Measurements from ENCODE around the gene INS.
A peak's percentile ranks its signal among the peaks of the same experiment; 100 is the strongest.
"Not testable (repeated sequence)": the region's sequence is repeated elsewhere in the genome, so short reads cannot be mapped to it uniquely, and the experiment has no call there.

INS gene

DNA sequence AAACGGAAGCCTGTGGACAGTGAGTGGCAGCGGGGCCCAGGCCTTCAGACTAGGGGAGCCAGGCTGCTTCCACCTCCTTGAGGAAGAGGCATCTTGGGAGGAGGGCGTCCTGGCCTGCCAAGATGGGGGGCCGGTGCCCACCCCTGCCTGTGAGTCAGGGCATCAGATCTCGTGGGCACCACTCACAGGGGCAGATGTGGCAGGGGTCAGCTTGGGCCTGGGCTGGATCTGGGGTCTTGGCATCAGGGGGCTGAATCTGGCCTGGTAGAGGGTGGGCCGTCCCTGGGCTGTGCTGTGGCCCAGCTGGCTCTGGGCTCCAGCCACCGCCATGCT is 34.7 kb upstream of the INS start:
- Histone ChIP-seq H3K9me3 (replicated peaks in 1 of 2; ENCODE audit: control insufficient read depth in 2 of 2, insufficient read depth in 1 of 2, low read depth in 1 of 2, low read length in 2 of 2) (no peaks in the 10 kb centered on the region), H3K27me3 (ENCODE audit: control insufficient read depth in 3 of 3, insufficient read depth in 3 of 3, low read depth in 1 of 3, low read length in 3 of 3) (peaks cover 0 to 12% (median 0%) of the 10 kb centered on the region in 3 experiments)
- no CpG with 5 or more reads among the region's 7 CpGs for WGBS, 2 donors (ENCODE audit: extremely low coverage in 2 of 2, insufficient read length in 2 of 2, insufficient replicate concordance in 1 of 2)

DNA sequence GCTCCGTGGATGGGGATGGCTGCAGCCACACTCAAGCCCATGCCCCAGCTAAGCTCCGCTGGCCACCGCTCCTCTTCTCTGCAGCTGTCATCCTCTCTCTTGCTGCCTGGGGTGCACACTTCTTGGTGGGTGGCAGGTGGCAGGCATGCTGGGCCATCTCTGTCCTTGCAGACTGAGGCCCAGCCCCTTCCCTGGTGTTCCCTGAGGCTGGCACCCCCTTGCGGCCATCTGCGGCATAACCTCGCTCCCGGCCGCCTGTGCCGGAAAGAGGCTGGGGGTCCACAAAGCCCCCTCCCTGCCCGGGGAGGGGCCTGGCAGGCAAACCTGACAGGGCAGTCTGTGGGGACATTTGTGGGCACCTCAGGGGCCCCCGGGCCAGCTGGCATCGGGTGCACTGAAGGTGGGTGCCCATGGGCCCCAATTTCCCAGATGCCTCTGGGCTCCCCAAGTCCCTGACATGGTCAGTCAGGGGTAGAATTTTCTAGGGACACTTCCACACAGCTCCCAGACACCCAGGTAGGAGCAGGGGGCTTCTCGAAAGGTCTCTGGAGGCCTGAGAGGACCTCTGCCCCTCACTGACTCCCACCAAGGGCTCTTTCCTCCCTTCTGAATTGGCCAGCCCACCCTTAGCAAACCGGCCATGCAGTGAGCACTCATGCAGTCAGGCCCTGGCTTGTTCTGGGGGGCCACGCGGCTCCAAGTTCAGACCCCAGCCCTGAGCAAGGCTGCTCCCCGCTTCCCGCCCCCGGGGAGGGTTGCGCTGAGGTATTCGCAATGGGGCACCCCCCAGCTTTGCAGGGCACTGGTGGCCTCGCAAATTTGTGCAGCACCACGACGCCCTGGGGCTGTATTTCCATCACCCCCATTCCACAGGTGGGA is 34.1 kb upstream of the INS start:
- Histone ChIP-seq H2AFZ (ENCODE audit: low read length) (peak overlapping the region; percentile 77), H3K4me3 (ENCODE audit: low read length in 2 of 2) (no peak overlapping the region), H3K4ac (ENCODE audit: low read length) (no peak overlapping the region), H3K27ac (replicated peaks; ENCODE audit: low read length) (no peak overlapping the region), H3K14ac (ENCODE audit: low read length) (peak overlapping the region; percentile 1), H2BK15ac (ENCODE audit: low read length) (peak overlapping the region; percentile 65), H3K36me3 (replicated peaks in 1 of 2; ENCODE audit: control insufficient read depth in 2 of 2, insufficient read depth in 2 of 2, low read length in 2 of 2) (no peaks in the 10 kb centered on the region), H2BK12ac (ENCODE audit: low read length) (peak overlapping the region; percentile 77), H2BK5ac (ENCODE audit: low read length) (peak overlapping the region; percentile 19), H4K91ac (ENCODE audit: low read depth, low read length, poor library complexity) (peak overlapping the region; percentile 97), H3K4me2 (ENCODE audit: insufficient read depth, low read length, poor library complexity, severe bottlenecking) (no peak overlapping the region), H2BK120ac (ENCODE audit: low read depth, low read length) (peak overlapping the region; percentile 24), H3K9me3 (replicated peaks in 1 of 2; ENCODE audit: control insufficient read depth in 2 of 2, insufficient read depth in 1 of 2, low read depth in 1 of 2, low read length in 2 of 2) (no peaks in the 10 kb centered on the region), H2AK5ac (ENCODE audit: low read depth, low read length) (peak overlapping the region; percentile 90), H3K27me3 (ENCODE audit: control insufficient read depth in 3 of 3, insufficient read depth in 3 of 3, low read depth in 1 of 3, low read length in 3 of 3) (peaks cover 0 to 14% (median 0%) of the 10 kb centered on the region in 3 experiments), H3K23ac (ENCODE audit: low read depth, low read length, poor library complexity) (peak overlapping the region; percentile 67), H4K8ac (ENCODE audit: low read depth, low read length) (peak overlapping the region; percentile 95), H3K79me1 (ENCODE audit: low read depth, low read length) (peaks cover 4% of the 10 kb centered on the region), H3K4me1 (ENCODE audit: control insufficient read depth in 2 of 2, insufficient read depth in 1 of 2, low read depth in 1 of 2, low read length in 2 of 2) (peaks cover 11 to 19% of the 10 kb centered on the region in 2 donors), H3K9ac (ENCODE audit: low read depth, low read length, poor library complexity) (no peak overlapping the region), H3K18ac (ENCODE audit: low read length) (peak overlapping the region; percentile 88)
- peak; percentile 71 for DNase-seq (ENCODE audit: low spot score)
- WGBS, 2 donors (ENCODE audit: extremely low coverage in 2 of 2, insufficient read length in 2 of 2, insufficient replicate concordance in 1 of 2), result no CpG with 5 or more reads among the region's 24 CpGs

More for the DNA sequence above, 34.7 kb upstream of the INS start:
- H3K4me3 ChIP-seq (ENCODE audit: low read length in 2 of 2), result no peak overlapping the region
- peak overlapping the region; percentile 78 for H3K18ac ChIP-seq (ENCODE audit: low read length)
- peak overlapping the region; percentile 1 for H3K14ac ChIP-seq (ENCODE audit: low read length)
- peaks cover 4% of the 10 kb centered on the region for H3K79me1 ChIP-seq (ENCODE audit: low read depth, low read length)
- peaks cover 6 to 14% of the 10 kb centered on the region in 2 donors for H3K4me1 ChIP-seq (ENCODE audit: control insufficient read depth in 2 of 2, insufficient read depth in 1 of 2, low read depth in 1 of 2, low read length in 2 of 2)
- H2BK120ac ChIP-seq (ENCODE audit: low read depth, low read length), result peak overlapping the region; percentile 24
- H3K4ac ChIP-seq (ENCODE audit: low read length), result no peak overlapping the region
- peak overlapping the region; percentile 65 for H2BK15ac ChIP-seq (ENCODE audit: low read length)
- no peak overlapping the region for H4K8ac ChIP-seq (ENCODE audit: low read depth, low read length)
- peak overlapping the region; percentile 59 for H2AK5ac ChIP-seq (ENCODE audit: low read depth, low read length)
- H3K23ac ChIP-seq (ENCODE audit: low read depth, low read length, poor library complexity), result peak overlapping the region; percentile 67
- H3K9ac ChIP-seq (ENCODE audit: low read depth, low read length, poor library complexity), result peak overlapping the region; percentile 50
- H3K36me3 ChIP-seq (replicated peaks in 1 of 2; ENCODE audit: control insufficient read depth in 2 of 2, insufficient read depth in 2 of 2, low read length in 2 of 2), result no peaks in the 10 kb centered on the region
- H2BK12ac ChIP-seq (ENCODE audit: low read length), result peak overlapping the region; percentile 93
- H3K27ac ChIP-seq (replicated peaks; ENCODE audit: low read length), result no peak overlapping the region
- H4K91ac ChIP-seq (ENCODE audit: low read depth, low read length, poor library complexity), result peak overlapping the region; percentile 97
- no peak overlapping the region for H2AFZ ChIP-seq (ENCODE audit: low read length)
- peak overlapping the region; percentile 19 for H2BK5ac ChIP-seq (ENCODE audit: low read length)
- no peak for DNase-seq (ENCODE audit: low spot score)
- no peak overlapping the region for H3K4me2 ChIP-seq (ENCODE audit: insufficient read depth, low read length, poor library complexity, severe bottlenecking)

DNA sequence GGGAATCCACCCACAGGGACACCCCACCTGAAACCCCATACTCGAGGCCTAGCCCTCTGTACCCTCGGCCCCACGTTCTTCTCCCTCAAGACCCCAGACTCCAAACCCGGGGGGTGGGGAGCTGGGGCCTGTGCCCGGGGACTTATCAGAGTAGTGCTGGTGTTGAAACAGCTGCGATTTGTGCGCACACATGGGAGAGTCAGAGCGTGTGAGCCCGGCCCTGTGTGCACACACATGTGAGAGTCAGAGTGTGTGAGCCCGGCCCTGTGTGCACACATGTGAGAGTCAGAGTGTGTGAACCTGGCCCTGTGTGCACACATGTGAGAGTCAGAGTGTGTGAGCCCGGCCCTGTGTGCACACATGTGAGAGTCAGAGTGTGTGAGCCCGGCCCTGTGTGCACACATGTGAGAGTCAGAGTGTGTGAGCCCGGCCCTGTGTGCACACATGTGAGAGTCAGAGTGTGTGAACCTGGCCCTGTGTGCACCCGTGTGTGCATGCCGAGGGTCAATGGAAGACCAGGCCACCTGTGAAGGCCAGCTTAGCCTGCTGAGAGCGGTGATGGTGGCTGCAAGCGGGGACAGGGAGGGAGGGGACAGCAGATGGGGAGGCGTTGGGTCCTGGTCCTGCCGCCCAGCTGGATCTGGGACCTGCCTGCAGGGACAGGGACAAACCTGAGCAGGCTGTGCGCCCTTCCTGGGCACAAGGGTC is 33.0 kb upstream of the INS start:
- not testable (repeated sequence) for H4K8ac ChIP-seq (ENCODE audit: low read depth, low read length); H2AFZ ChIP-seq (ENCODE audit: low read length); H3K36me3 ChIP-seq (replicated peaks in 1 of 2; ENCODE audit: control insufficient read depth in 2 of 2, insufficient read depth in 2 of 2, low read length in 2 of 2); H3K79me1 ChIP-seq (ENCODE audit: low read depth, low read length); H3K27ac ChIP-seq (replicated peaks; ENCODE audit: low read length); H3K4me2 ChIP-seq (ENCODE audit: insufficient read depth, low read length, poor library complexity, severe bottlenecking); H3K4me3 ChIP-seq (ENCODE audit: low read length in 2 of 2); H3K4ac ChIP-seq (ENCODE audit: low read length); DNase-seq (ENCODE audit: low spot score); H3K23ac ChIP-seq (ENCODE audit: low read depth, low read length, poor library complexity); H3K9me3 ChIP-seq (replicated peaks in 1 of 2; ENCODE audit: control insufficient read depth in 2 of 2, insufficient read depth in 1 of 2, low read depth in 1 of 2, low read length in 2 of 2)
- WGBS, 2 donors (ENCODE audit: extremely low coverage in 2 of 2, insufficient read length in 2 of 2, insufficient replicate concordance in 1 of 2), result no CpG with 5 or more reads among the region's 20 CpGs
- H3K27me3 ChIP-seq (ENCODE audit: control insufficient read depth in 3 of 3, insufficient read depth in 3 of 3, low read depth in 1 of 3, low read length in 3 of 3), result peaks cover 0 to 14% (median 0%) of the 10 kb centered on the region in 3 experiments
- peak overlapping the region; percentile 89 for H4K91ac ChIP-seq (ENCODE audit: low read depth, low read length, poor library complexity)
- H2BK5ac ChIP-seq (ENCODE audit: low read length), result peak overlapping the region; percentile 93
- peaks cover 11 to 24% of the 10 kb centered on the region in 2 donors for H3K4me1 ChIP-seq (ENCODE audit: control insufficient read depth in 2 of 2, insufficient read depth in 1 of 2, low read depth in 1 of 2, low read length in 2 of 2)
- H3K18ac ChIP-seq (ENCODE audit: low read length), result peak overlapping the region; percentile 93
- H3K14ac ChIP-seq (ENCODE audit: low read length), result peak overlapping the region; percentile 95
- H3K9ac ChIP-seq (ENCODE audit: low read depth, low read length, poor library complexity), result peak overlapping the region; percentile 56
- peak overlapping the region; percentile 99 for H2BK12ac ChIP-seq (ENCODE audit: low read length)
- H2AK5ac ChIP-seq (ENCODE audit: low read depth, low read length), result peak overlapping the region; percentile 100
- peak overlapping the region; percentile 56 for H2BK120ac ChIP-seq (ENCODE audit: low read depth, low read length)
- H2BK15ac ChIP-seq (ENCODE audit: low read length), result peak overlapping the region; percentile 88
